Measurements from ENCODE around the gene GRB7.
"Not testable (repeated sequence)": the region's sequence is repeated elsewhere in the genome, so short reads cannot be mapped to it uniquely, and the experiment has no call there.

GRB7 gene

DNA sequence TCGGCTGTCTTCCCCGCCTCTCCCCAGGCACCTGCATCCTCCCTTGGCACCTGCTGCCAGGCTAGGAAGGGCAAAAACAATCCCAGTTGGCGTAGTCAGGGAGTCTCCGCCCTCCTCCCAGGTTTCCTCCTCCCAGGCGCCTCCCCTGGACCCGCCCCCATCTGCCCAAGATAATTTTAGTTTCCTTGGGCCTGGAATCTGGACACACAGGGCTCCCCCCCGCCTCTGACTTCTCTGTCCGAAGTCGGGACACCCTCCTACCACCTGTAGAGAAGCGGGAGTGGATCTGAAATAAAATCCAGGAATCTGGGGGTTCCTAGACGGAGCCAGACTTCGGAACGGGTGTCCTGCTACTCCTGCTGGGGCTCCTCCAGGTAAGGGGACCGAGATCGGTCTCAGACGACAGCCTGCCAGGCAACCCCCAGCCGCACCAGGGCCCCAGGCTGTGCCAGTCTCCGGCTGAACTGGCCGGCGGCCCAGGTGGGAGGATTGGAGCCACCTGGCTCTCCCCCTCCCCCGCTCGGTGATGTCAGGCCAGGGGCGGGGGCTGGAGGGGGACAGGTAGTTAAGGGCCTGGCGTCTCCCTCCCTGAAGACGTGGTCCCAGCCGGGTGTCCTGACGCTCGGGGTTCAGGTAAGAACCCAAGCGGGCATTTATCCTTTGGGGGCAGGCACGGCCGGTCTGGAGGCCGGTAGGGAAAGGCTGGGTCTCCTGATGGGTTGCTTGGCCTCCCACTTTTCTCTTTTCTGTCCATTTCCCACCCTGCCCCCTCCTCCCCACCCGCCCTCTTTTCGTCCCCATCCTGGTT, at the start of gene GRB7:
Gene GRB7, plus strand, starts transcription at position 179 of the 808 bp plus-strand sequence. CDS start 4,364 bp downstream, outside the sequence.
- DNase-seq (ENCODE audit: low read depth): no peak

DNA sequence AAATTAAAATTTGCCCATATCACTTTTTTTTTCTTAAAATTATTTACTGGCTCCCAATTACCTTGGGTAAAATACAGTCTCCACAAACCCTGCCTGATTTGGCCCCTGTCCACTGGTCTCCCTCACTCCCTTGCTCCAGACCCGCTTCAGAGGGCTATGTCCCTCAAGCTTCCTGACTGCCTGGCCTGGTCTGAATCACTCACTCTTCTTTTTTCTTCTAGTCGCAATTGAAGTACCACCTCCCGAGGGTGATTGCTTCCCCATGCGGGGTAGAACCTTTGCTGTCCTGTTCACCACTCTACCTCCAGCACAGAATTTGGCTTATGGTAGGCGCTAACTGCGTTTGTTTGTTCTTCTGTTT, 49.3 kb upstream of the GRB7 start:
- DNase-seq (ENCODE audit: low read depth): no peak

DNA sequence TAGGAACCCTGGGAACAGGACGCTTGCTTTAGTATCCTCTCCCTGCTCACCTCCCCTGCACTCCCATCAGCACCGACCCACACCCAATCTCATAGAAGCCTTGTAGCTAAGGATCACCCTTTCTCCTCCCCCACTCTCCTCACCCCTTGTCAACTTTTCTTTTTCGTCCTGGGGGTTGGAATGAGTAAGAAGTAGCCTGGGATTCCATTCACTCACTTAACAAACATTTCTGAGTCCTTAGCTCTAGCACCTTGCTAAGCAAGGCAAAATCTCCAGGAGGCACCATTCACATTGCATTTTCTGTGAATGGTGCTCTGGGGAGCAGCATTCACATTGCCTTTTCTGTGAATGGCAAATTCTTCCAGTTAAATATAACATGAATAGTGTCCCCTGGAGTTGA, 48.8 kb upstream of the GRB7 start:
- no peak for DNase-seq (ENCODE audit: low read depth)

DNA sequence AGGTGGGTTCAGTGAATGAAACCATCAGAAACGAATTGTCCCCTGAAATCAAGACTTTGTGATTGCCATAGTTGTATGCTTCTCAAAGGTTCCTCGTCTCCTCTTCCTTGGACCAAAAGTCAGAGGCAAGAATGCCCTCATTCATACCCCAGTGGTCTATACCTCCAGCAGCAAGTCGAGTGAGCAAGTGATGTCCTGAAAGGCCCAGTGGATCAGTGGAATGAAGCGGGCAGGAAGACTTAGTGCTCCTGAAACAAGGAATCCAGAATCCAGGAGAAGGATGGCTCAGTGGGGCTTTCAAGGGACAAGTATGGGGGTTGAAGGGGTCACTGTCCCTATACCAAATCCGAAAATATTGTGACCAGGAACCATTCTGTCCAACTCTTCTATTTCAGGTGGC, 43.1 kb upstream of the GRB7 start:
- no peak for DNase-seq (ENCODE audit: low read depth)

DNA sequence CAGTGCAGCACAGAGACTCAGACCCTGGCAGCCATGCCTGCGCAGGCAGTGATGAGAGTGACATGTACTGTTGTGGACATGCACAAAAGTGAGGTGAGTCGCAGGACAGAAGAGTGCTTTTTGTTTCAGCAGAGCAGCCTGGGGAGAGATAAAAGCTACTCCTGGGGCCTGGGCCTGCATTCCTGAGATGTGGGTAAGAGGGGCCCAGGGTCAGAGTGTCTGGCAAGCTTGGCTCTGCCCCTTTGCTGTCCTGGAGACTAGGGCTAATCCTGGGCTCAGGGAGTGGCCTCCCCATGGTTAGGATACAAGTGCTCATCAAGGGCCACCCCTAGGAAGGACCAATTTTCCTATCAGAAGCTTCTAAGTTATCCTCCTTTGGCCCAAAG, 42.7 kb upstream of the GRB7 start:
- no peak for DNase-seq (ENCODE audit: low read depth)

DNA sequence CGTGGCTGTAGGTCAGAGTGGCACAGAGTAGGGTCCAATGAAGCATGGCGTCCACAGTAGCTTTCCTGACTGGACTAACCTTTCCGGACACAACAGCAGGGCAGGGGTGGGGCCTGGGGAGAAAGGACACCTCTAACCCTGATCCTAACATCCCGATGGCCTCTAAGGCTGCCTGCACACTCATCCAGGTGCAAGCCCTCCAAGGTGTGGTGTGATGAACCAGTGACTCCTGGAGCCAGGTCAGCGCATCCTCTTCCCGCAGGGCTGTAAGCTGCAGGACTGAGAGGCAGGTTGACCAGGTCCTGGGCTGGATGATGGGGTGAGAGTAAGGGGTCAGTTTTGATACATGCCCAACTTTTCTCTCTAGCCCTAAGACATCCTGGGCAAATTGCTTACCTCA, 41.0 kb upstream of the GRB7 start:
- DNase-seq (ENCODE audit: low read depth): no peak

DNA sequence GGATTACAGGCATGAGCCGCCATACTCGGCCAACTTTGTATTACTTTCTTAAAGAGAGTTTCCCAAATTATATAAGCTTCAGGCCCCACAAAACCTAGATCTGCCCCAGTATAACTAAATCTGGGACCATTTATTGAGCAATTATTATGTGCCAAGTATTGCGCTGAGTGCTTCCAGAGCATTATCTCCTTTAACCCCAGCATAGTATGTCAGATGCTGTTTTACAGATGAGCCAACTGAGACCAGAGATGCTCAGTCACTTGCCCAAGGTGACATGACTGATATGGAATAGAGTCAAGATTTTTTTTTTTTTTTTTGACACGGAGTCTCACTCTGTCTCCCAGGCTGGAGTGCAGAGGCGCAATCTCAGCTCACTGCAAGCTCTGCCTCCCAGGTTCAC, 39.8 kb upstream of the GRB7 start:
- no peak for DNase-seq (ENCODE audit: low read depth)

DNA sequence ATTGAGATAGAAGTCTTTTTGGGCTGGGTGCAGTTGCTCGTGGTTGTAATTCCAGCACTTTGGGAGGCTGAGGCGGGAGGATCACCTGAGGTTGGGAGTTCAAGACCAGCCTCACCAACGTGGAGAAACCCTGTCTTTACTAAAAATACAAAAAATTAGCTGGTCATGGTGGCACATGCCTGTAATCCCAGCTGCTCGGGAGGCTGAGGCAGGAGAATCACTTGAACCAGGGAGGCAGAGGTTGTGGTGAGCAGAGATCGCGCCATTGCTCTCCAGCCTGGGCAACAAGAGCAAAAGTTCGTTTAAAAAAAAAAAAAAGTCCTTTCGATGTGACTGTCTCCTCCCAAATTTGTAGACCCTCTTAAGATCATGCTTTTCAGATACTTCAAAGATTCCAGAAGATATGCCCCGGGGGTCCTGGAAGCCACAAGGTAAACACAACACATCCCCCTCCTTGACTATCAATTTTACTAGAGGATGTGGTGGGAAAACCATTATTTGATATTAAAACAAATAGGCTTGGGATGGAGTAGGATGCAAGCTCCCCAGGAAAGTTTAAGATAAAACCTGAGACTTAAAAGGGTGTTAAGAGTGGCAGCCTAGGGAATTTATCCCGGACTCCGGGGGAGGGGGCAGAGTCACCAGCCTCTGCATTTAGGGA, 38.5 kb upstream of the GRB7 start:
- not testable (repeated sequence) for DNase-seq (ENCODE audit: low read depth)

DNA sequence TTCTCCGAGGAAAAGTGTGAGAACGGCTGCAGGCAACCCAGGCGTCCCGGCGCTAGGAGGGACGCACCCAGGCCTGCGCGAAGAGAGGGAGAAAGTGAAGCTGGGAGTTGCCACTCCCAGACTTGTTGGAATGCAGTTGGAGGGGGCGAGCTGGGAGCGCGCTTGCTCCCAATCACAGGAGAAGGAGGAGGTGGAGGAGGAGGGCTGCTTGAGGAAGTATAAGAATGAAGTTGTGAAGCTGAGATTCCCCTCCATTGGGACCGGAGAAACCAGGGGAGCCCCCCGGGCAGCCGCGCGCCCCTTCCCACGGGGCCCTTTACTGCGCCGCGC, 38.0 kb upstream of the GRB7 start, which contains the start of gene ERBB2:
Gene ERBB2, plus strand, starts transcription at position 247 of the 330 bp plus-strand sequence. CDS start 175 bp downstream, outside the sequence.
- DNase-seq (ENCODE audit: low read depth): no peak

DNA sequence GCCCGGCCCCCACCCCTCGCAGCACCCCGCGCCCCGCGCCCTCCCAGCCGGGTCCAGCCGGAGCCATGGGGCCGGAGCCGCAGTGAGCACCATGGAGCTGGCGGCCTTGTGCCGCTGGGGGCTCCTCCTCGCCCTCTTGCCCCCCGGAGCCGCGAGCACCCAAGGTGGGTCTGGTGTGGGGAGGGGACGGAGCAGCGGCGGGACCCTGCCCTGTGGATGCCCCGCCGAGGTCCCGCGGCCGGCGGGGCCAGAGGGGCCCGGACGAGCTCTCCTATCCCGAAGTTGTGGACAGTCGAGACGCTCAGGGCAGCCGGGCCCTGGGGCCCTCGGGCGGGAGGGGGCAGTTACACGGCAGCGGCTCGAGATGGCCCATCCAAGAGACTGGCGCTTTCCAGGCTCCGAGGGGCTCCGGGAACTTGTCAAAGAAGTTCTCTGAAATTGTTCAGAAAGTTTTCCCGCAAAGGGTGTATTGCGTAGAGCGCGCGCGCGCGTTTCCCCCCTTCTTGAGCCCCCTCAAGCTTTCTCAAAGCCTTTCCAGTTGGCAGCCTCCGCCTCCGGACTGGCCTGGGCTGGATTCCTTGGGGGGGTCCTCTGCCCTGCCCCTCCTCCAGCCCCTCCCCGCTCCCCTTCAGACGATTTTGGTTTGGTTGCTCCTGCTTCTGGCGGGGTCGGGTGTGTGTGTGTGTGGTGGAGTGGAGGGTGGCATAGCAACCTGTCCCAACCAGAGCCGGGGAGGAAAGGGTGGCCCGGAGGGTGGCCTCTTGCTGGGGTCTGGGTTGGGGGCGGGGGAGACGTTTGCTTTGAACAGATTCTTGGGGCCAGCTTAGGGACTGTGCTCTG, 37.4 kb upstream of the GRB7 start:
- DNase-seq (ENCODE audit: low read depth): no peak

DNA sequence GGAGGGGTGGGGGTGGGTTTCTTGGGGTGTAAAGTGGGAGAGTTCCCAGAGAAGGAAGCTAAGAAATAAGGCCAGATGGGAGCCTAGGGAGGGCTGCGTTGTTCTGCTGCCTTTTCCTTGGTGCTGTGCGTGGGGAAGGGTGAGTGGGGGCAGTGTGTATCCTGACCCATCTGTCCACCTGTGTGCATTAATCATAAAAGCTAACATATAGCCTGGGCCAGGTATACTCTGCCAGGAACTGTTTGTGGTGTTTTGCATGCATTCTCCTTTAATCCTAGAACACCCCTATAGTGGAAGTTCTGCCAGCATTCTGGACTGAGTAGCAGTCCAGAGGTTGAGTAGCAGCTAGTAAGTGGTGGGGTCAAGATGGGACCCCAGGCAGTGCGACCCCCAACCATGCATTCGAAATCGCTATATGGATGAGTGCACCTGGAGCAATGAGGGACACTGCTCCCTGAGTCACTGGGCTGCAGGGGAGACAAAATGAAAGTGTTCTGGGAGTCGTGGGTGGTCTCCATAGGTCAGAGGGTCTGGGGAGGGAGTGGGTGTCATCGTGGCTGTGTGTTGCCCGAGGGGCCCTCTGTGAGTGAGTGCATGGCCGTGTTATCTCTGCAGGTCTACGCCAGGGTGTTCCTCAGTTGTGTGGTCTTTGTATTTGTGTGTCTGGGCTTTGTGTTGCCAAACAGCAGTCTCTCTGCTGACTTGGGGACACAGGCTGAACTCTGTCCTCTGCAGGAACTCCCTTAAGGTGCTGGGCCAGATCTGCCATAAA, 36.5 kb upstream of the GRB7 start:
- no peak for DNase-seq (ENCODE audit: low read depth)

DNA sequence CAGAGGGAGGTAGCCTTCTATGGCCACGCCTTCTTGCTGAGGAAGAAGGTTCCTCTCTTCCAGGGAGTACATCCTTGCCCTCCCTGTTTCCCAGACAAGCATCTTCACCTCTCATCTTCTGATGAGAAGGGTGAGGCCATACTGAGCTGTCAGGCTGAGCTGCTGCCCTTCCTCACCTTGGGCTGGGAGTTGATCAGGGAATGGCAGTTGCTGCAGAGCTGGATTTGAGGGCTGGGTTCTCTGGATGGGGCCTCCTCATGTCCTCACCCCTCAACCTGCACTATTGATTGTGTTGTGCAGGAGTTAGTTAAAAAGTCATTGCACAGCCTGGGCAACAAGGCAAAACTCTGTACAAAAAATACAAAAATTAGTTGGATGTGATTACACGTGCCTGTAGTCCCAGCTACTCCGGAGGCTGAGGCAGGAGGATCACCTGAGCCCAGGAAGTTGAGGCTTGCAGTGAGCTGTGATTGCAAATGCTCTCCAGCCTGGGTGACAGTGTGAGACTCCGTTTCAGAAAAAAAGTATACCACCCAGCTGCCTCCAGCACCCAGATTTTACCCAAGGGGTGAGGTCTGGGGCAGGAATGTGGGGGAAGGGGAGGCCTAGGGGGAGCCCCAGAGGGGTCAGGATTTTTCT, 35.8 kb upstream of the GRB7 start:
- no peak for DNase-seq (ENCODE audit: low read depth)

DNA sequence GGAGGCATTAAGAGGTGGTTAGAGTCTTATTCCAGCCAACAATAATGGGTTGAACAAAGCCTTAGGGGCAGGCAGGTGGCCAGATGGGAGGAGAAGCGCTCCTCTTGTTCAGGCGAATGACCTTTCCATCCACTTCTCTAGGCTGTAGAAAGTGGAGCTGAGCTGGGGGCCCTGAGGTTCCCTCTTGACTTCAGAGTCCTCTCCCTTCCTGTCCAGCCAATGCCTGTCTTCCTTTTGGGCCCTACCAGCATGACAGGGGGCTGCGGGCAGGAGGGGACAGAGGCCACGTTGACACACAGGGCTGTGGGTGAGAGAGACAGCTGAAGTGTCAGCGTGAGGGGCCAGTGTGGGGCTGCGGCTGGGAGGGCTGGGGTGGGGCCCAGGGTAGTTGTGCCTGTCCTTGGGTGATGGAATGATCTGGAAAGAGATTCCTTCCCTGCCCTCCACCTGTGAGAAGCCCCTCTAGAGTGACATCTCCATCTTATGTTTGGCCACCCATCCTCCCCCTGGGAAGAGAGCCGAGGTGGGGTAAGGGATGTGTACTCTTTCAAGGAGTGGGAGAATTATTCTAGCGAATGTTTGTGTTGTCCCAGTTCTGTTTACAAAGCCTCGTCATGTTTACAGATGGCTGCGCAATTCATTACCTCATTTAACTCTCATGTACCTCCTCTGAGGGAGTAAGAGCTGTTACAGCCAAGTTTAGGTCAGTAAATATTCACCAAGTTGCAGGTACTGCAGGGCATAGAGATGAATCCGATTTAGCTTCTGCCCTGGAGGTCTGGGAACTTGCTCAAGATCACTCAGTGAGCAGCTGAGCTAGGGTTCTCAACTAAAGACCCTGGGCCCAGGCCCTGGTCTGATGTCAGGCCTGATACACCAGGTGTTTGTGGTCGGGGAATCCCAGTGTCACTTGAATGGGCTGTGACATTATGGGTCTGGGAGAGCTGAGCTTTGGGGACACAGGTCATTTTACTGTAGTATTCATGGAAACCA, 34.5 kb upstream of the GRB7 start:
- no peak for DNase-seq (ENCODE audit: low read depth)

DNA sequence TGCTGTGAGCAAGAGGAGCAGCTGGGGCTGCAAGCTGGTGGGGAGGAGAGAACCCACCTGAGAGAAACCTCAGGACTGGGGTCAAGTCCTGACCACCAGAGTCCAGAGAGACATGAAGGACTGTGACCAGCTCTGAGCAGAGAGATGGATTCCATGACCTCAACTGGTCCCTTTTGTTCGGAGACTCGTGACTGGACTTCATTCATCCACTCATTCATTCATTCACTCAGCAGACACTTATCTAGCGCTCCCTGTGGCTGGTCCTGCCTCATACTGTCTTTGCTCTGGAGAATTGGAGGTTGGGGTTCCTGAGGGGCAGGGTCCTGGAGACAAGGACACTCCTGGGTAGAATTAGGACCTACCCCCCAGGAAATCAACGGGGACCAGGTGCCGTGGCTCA, 33.8 kb upstream of the GRB7 start:
- DNase-seq (ENCODE audit: low read depth): no peak

DNA sequence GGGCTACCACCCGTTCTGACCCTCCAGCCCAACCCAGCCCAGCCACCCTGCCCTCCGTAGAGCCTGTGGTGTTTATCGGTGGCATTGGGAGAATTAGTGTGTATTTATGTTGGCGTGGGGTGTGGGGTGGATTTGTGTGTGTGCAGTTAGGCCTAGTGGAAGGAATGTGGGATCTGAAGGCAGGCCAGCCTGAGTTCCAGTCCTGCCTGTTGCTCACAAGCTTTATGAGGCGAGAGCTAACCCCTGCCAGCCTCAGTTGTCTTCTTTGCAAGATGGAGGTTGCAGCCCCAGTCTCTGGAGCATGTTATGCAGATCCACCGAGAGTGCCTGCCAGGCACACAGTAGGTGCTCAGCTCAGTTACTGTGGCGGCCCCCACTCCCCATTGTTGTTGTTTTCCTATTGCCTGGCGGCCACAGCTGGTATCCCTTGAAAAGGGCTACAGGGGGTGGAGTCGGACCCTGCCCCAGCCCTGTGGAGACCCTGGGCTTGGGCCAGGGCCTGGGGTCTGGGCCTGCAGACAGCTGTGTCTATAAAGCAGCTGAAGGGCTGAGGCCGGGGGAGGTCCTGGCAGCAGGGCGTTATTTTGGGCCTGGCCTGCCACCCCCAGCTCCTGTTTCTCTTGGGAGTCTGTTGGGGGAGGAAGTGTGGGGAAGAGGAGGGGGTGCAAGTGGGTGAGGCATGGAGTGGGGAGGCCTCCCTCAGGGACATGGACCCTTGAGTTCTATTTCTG, 32.8 kb upstream of the GRB7 start:
- DNase-seq (ENCODE audit: low read depth): no peak

DNA sequence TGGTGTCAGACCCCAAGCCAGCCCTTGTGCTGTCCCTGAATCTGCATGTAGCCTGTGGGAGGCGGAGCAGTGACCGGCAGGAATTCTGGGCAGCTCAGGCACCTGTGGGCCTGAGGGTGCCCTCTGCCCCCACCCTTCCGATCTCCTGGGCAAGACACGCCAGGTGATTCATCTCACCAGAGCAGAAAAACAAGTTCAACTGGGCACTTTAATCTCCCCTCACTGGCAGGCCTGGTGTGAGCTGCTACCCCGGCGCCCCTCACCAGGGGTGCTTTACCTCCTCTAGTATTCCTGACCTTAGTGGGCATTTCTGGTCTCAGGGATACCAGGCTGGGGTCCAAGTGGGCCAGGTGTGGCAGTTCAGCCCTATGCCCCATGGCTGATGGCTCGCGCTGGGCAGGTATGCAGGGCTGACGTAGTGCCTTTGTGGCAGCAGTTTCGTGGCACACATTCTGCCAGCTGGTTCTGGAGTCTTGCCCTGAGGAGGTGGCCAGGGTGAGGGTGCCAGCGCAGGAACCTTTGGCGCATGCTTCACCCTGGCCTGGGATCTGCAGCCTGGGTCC, 31.9 kb upstream of the GRB7 start:
- DNase-seq (ENCODE audit: low read depth): no peak

DNA sequence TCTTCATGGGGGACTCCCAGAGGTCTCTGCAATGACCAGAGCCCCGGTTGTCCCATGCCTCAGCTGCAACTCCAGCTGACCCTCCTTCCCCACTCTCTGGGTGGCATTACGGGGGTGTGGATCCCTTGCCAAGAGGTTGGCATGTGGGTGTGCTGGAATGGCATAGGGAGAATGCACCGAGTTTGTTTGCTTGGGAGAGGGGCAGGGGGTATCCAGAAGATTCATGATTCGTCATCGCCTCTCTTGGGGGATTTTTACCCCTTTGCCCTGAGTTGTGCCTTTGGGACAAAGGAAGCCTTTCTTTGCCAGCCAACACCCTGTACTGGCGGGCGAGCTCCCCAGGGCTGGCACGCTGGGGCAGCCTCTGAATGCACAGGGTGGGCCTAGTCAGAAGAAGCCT, 31.4 kb upstream of the GRB7 start:
- no peak for DNase-seq (ENCODE audit: low read depth)

DNA sequence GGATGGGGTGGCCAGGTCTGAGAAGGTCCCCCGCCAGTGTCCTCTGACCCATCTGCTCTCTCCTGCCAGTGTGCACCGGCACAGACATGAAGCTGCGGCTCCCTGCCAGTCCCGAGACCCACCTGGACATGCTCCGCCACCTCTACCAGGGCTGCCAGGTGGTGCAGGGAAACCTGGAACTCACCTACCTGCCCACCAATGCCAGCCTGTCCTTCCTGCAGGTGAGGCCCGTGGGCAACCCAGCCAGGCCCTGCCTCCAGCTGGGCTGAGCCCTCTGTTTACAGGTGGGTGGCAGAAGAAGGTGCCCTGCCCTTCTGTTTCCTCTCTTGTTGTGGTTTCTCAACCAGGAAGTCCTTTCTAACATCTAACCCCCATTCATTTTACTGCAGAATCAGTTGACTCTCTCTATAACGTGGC, 30.8 kb upstream of the GRB7 start:
- DNase-seq (ENCODE audit: low read depth): no peak

DNA sequence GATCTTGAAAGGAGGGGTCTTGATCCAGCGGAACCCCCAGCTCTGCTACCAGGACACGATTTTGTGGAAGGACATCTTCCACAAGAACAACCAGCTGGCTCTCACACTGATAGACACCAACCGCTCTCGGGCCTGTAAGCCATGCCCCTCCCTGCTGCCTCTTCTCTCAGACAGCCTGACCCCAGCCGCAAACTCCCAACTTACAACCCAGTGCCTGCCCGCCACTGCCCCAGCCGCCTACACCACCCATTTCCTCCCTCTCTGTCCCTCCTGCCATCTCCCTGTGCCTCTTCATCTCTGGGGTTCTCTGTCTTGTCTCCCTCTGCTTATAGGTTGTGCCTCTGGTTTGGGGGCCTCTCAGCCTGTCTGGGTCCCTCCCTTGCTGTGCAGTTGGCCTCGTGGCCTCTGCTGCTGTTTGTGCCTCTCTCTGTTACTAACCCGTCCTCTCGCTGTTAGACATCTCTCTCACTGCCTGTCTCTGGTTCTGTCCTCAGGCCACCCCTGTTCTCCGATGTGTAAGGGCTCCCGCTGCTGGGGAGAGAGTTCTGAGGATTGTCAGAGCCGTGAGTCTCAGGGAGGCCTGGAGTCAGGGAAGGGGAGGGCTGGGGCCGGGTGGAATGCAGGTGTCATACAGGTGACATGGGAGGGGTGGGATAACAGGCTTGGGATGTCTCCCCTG, 28.3 kb upstream of the GRB7 start:
- DNase-seq (ENCODE audit: low read depth): no peak
